ENCODE measurements around the gene SLC25A25.

The SLC25A25 gene

DNA sequence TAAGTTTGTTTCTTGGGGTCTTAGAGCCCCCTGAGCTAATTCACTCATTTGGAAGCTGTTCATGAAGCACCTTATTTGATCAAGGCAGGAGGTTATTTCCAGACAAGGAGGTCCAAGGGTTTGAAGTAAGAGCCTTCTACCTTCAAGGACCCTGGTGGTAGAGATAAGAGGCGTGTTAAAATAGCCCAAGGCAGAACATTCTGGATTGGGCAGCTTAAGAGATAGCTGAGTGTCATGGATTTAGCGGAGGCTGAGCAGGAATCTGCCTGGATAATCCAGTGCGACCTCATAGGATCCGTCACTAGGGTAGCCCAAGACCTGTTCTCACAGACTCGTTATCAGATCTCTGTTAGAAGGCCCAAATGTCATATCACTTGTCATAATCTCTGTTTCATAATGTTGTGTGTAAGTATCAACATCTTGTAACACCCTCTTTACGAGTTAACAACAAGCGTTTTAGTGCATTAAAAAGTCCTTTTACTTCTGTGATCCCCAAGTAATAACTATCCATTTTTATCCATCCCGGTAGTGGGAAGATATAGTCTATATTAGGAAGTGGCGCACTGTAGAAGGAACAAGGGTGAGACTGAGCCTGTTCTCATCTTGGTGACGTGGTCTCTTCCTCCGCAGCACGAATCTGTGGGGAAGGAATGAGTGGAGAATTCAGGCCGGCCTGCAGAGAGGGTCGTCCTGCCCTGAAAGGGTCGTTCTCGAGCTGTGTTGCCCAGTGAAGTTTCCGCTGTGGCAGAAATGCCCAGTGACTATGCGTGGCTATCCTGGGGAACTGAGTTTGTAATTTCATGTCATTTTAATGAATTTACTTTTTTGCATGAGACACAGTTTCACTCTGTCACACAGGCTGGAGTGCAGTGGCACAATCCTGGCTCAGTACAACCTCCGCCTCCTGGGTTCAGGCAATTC, 28.8 kb downstream of the SLC25A25 start:
- DNase-seq (ENCODE audit: low read depth): no peak

DNA sequence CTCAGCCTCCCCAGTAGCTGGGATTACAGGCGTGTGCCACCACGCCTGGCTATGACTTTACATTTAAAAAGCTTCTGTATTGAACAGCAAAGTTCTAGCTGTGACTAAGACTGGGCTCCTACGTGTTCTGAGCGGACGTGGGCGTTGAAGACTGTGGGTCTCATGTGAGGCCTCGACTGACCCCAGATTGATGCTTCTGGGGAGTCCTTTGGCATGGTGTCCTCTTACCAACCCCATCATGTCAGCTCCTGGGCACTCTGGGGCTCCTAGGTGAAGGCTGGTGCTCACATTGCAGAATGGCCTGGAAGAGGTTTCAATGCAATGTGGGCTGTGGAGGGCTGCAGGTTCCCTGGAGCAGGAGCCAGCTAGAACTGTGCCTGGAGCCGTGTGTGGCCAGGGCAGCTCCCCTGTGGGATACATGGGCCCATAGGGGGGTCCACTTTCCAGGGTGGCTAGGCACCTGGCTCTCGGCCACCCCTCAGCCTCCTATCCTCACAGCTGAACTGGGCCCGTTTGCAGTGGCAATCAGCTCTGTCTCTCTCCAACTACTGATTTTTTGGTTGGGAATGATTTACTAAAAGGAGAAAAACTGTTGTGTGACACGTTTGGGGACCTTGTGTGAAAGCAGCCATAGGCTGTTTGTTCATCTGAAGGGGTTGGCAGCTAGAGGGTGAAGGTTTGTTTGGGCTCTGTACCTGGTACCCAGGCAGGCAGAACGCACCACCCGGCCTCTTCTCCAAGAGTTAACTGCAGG, 29.7 kb downstream of the SLC25A25 start:
- no peak for DNase-seq (ENCODE audit: low read depth)

DNA sequence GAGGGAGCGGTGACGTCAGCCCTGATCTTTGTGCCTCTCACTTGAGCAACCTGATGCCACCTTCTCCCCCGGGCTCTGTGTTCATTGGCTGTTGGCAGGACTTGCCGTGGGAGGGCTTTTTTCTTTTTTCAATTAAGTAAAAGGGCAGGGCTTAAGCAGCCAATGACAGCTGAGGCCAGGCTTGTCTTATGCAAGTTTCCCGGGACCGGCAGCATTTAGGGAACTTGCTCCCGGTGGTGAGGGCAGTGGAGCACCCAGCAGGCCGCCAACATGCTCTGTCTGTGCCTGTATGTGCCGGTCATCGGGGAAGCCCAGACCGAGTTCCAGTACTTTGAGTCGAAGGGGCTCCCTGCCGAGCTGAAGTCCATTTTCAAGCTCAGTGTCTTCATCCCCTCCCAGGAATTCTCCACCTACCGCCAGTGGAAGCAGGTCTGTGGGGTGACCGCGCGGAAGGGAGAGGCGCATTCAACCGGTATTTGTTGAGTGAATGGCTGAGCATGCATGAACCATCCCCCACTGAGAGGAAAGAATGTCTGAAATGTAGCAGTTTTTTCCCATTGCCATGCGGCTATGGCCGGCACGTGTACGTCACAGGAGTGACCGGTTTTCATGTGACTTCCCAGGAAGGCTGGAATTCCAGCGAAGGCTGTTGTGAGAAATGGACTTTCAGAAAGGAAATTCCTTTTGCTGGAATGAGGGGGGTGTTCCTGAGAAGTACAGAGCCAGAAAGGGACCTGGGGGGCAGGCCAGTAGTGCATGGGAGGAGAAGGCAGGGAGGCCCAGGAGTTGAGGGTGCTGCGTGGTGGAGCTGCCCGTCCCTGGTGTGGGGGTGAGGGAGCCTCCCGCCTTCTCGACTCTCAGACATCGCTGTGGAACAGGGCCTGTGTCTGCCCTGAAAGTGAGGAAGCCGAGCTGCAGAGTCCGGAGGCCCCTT, 30.5 kb downstream of the SLC25A25 start:
- DNase-seq (ENCODE audit: low read depth): peak; percentile 88

DNA sequence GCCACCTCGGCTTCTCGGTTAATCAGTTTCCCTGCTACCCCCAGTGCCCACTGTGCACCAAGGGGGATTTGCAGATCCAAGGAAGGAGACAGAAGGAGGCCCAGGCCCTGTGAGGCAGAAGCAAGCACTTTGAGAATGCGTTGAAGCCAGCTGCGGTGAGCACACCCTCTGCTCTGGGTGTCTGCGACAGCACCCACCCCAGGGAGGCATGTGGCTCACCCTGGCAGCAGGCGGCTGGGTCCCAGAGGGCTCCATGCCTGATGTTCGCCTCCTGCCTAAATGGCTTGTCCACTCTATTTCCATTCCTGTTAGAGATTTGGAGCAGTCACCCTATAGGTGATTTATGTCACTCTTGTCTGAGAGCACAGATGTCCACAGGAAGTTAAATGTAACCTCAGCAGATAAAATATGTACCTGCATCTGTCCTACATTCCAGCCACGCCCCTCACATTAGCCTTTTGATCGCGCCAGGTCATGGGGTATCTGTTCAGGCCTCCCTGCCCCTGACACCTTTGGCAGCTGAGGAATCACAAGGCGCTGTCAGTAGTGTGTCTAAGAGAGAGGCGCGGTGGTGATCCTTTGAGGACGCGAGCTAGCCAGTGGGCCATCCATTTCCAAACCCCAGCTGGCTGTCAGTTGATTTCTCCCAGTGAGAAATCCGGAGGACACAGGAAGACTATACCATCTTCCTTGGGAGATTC, 31.3 kb downstream of the SLC25A25 start:
- no peak for DNase-seq (ENCODE audit: low read depth)

DNA sequence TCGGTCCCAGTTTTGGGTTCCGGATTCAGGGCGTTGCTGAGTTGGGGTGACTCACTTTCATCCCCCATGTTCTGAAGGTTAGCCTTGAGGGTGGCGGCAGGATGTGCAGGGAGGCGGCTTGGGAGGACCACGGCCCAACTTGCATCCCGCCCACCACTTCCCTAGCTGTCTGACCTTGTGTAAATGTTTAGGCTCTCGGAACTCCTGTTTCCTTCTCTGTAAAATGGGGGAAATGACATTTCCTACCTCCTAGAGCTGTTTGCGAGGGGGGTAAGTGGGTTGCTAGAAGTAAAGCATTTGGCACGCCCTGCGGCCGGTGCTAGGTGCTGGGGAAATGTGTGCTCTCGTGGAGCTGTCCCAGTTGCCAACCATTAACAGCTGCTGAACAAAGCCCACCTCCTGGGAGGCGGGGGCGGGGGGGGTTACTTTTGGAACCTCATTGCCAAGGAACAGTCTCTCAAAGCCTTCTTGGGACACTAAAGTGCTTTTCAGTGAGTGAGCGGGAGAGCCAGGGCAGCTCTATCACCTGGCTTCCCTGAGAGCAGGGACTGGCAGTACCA, 32.0 kb downstream of the SLC25A25 start:
- DNase-seq (ENCODE audit: low read depth): no peak

DNA sequence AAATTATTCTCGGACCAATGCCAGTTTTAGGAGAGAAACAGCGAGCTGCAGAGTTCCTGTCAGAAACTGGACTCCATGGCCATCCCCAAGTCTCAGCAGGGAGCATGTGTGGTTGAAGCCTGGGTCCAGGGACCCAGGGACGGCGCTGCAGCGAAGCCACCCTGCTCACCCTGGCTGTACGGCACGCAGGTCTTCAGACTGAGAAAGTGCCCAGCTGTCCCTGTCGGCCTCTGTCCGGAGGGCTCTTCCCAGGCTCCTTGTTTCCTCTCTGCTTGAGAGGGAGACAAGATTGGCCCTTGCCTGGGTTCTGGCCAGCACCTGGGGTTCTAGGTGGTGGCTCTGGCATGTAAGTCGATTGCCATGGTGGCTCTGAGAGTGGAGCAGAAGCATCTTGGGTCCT, 32.5 kb downstream of the SLC25A25 start:
- DNase-seq (ENCODE audit: low read depth): no peak

DNA sequence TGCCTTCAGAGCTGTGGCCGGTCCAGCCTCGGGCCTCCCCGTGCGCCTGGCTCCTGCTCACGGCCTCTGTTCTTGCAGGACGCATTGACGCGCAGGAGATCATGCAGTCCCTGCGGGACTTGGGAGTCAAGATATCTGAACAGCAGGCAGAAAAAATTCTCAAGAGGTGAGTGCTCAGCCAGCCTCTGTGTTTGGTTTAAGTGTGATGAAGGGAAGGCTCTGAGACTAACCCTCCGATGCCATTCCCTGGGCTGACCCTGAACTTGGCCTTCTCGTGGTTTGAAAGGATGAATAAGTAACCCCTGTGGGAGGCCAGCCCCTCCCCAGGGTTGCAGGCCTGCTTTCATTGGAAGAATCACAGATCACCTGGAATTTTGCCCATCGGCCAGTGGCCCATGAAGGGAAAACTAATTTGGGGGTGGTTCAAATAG, 33.2 kb downstream of the SLC25A25 start:
- DNase-seq (ENCODE audit: low read depth): no peak

DNA sequence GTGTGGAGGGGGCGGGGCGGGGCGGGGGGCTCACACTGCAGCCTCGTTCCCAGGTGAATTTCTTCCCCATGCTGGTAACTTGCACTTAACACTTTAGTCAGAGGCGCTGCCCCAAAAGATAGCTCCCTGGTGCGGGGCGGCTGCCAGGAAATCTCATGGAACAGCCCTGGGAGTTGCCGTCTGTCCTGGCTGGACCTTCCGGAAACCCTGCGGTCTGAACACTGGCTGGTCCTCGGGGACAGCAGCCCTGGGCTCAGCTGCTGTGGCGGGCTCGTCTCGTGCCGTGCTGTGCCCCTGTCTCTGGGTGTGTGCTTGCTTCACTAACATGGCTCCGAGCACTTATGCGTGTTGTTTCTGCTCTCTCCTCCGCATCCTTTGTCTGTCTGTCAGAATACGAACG, 33.7 kb downstream of the SLC25A25 start:
- no peak for DNase-seq (ENCODE audit: low read depth)

DNA sequence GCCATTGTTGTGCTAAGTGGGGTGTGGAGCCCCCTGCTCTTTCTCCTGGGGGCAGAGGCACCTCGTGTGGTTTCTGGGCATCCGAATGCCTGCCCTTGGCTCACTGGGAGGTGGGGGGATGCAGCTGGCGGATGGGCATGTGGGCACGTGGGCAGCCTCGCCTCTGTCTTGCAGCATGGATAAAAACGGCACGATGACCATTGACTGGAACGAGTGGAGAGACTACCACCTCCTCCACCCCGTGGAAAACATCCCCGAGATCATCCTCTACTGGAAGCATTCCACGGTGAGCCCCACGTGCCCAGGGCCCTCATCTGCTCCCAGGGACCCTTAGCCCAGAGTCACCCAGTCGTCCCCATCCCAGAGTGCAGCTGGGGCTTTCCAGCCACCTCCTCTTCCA, 34.2 kb downstream of the SLC25A25 start:
- DNase-seq (ENCODE audit: low read depth): no peak

DNA sequence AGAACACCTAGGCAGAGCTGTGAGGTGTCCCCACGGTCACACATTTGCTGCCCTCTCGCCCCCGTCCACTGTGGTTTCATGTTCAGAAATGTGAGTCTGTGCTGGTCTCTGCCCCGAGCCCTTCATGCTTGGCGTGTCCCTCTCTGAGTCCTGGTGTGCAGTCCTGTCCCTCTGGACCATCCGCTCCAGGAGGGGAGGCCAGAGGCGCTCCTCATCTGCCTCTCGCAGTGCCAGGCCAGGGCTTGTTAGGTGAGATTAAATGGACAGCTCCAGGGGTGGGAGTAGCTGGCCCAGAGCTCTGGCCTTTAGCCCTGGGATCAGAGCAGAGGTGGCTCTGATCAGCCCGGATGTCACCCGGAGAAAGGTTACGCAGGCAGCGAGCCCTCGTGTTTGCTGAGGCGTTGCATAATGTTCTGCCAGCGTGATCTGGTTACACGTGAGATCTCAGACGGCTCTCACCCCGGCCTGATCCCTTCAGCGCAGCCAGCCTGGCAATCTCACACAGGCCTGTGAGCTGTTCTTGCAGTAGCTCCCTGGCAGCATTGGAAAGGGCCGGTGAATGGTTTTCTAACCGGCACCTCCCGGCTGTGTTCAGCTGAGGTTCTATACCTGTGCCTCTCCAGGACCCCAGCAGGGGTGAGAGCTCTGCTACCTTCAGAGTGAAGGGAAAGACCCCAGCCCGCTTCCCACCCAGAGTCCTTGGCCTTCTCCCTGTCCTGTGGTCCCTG, 35.0 kb downstream of the SLC25A25 start:
- no peak for DNase-seq (ENCODE audit: low read depth)

DNA sequence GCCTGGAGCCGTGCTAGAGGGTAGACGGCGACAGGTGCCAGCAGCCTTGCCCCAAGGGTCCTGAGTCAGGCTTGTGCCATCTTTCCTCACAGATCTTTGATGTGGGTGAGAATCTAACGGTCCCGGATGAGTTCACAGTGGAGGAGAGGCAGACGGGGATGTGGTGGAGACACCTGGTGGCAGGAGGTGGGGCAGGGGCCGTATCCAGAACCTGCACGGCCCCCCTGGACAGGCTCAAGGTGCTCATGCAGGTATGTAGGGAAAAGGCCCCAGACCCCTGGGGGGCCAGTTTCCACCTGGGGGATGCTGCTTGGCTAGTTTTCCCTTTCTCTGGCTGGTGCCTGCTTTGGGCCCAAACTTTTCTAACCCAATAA, 35.5 kb downstream of the SLC25A25 start:
- no peak for DNase-seq (ENCODE audit: low read depth)

DNA sequence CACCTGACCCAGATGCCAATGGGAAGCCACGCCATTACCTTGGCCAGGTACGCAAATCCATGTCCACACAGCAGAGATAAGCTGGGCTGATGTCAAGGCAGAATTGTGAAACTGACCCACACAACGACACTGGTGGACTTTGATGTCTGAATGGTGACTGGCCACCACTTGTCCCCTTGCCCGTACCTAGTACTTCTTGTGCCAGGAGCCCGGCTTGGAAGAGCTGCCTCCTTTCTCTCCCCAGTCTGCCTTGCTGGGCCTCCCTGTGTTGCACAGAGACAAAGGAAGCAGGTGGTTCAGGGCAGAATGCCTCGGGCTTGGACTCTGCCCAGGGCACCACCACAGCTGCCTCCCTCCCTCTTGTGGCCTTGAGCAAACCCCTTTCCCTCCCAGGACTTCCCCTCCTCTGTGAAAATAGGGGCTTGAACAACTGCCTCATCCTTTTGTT, 36.2 kb downstream of the SLC25A25 start:
- no peak for DNase-seq (ENCODE audit: low read depth)

DNA sequence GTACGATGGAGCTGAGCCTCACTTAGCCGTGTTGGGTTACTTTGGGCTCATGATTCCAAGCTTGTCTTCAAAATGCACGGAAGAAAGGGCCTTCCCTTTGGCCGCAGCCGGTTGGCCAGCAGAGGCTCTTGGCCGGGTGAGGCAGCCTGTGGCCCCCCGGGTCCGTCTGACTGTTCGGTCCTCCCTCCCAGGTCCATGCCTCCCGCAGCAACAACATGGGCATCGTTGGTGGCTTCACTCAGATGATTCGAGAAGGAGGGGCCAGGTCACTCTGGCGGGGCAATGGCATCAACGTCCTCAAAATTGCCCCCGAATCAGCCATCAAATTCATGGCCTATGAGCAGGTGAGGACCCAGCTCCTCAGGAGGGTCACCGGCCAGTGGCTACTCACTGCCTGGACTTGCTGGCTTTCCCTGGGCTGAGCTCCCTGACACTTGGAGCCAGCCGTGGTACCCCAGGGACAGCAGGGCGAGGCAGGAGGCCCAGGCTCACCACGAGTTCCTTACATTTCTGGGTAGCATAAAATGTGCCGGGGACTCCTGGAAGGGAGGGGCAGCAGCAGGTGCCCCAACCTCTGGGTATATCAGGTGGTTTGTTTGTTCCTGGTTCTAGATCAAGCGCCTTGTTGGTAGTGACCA, 37.6 kb downstream of the SLC25A25 start:
- DNase-seq (ENCODE audit: low read depth): no peak

DNA sequence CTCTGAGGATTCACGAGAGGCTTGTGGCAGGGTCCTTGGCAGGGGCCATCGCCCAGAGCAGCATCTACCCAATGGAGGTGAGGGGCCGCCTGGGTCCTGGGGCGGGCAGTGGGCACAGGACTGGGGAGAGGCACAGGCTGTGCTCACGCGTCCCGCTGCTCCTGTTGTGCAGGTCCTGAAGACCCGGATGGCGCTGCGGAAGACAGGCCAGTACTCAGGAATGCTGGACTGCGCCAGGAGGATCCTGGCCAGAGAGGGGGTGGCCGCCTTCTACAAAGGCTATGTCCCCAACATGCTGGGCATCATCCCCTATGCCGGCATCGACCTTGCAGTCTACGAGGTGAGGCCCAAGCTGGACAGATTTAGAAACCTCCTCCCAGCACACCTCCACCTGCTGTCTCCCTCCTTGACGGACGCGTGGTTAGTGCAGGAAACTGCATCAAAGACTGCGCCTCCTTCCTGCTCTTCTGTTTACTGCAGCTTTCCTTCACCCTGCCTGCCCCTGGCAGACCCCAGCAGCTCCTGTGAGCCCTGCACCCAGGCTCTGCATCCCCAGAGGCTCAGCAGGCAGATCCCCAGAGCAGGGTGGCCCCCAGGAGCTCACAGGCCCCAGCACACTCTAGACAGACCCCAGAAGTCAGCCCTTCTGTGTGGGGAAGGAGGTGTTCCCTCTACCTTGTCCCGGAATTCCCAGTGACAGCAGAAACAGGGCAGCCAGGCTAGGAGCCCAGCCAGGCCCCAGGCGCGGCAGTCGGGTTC, 38.3 kb downstream of the SLC25A25 start:
- no peak for DNase-seq (ENCODE audit: low read depth)

DNA sequence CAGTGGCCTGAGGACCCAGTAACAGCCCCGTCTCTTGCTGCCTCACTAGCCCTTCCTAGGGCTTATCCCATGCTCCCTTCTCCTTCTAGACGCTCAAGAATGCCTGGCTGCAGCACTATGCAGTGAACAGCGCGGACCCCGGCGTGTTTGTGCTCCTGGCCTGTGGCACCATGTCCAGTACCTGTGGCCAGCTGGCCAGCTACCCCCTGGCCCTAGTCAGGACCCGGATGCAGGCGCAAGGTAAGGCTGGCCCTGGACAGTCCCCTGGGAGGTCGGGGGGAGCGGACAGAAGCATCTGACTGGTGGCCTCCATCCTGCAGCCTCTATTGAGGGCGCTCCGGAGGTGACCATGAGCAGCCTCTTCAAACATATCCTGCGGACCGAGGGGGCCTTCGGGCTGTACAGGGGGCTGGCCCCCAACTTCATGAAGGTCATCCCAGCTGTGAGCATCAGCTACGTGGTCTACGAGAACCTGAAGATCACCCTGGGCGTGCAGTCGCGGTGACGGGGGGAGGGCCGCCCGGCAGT, 39.0 kb downstream of the SLC25A25 start:
- no peak for DNase-seq (ENCODE audit: low read depth)

DNA sequence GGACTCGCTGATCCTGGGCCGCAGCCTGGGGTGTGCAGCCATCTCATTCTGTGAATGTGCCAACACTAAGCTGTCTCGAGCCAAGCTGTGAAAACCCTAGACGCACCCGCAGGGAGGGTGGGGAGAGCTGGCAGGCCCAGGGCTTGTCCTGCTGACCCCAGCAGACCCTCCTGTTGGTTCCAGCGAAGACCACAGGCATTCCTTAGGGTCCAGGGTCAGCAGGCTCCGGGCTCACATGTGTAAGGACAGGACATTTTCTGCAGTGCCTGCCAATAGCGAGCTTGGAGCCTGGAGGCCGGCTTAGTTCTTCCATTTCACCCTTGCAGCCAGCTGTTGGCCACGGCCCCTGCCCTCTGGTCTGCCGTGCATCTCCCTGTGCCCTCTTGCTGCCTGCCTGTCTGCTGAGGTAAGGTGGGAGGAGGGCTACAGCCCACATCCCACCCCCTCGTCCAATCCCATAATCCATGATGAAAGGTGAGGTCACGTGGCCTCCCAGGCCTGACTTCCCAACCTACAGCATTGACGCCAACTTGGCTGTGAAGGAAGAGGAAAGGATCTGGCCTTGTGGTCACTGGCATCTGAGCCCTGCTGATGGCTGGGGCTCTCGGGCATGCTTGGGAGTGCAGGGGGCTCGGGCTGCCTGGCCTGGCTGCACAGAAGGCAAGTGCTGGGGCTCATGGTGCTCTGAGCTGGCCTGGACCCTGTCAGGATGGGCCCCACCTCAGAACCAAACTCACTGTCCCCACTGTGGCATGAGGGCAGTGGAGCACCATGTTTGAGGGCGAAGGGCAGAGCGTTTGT, 39.6 kb downstream of the SLC25A25 start:
- no peak for DNase-seq (ENCODE audit: low read depth)

DNA sequence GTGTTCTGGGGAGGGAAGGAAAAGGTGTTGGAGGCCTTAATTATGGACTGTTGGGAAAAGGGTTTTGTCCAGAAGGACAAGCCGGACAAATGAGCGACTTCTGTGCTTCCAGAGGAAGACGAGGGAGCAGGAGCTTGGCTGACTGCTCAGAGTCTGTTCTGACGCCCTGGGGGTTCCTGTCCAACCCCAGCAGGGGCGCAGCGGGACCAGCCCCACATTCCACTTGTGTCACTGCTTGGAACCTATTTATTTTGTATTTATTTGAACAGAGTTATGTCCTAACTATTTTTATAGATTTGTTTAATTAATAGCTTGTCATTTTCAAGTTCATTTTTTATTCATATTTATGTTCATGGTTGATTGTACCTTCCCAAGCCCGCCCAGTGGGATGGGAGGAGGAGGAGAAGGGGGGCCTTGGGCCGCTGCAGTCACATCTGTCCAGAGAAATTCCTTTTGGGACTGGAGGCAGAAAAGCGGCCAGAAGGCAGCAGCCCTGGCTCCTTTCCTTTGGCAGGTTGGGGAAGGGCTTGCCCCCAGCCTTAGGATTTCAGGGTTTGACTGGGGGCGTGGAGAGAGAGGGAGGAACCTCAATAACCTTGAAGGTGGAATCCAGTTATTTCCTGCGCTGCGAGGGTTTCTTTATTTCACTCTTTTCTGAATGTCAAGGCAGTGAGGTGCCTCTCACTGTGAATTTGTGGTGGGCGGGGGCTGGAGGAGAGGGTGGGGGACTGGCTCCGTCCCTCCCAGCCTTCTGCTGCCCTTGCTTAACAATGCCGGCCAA, 40.4 kb downstream of the SLC25A25 start:
- no peak for DNase-seq (ENCODE audit: low read depth)

Data from HS-5 (cell line).